OCI-LY1 (cell line): ENCODE data around the gene AGAP4.
"Not testable (repeated sequence)": the region's sequence is repeated elsewhere in the genome, so short reads cannot be mapped to it uniquely, and the experiment has no call there.

Source experiments
- CTCF ChIP-seq: fragments of 200-600 bp; sonication (generic), shearing (Covaris generic); IDR thresholded peaks from 2 replicates; pipeline ENCODE4 v1.5.1; 2017; ENCODE audit warnings: mild to moderate bottlenecking, antibody characterized with exemption, low read length, moderate library complexity, mixed read lengths
- EZH2 ChIP-seq: fragments of 200-600 bp; sonication (generic), shearing (Covaris generic); IDR thresholded peaks from 2 replicates; pipeline ENCODE4 v1.8.0; 2017; ENCODE audit warnings: borderline replicate concordance, mixed run types, mild to moderate bottlenecking, antibody characterized with exemption, low read length, moderate library complexity, mixed read lengths

GRCh38 chr10:45790694-45791426 is 56.4 kb downstream of the AGAP4 start:
- TF ChIP-seq CTCF, EZH2: not testable (repeated sequence)
